ENCODE data around the gene PRXL2B.

DNA sequence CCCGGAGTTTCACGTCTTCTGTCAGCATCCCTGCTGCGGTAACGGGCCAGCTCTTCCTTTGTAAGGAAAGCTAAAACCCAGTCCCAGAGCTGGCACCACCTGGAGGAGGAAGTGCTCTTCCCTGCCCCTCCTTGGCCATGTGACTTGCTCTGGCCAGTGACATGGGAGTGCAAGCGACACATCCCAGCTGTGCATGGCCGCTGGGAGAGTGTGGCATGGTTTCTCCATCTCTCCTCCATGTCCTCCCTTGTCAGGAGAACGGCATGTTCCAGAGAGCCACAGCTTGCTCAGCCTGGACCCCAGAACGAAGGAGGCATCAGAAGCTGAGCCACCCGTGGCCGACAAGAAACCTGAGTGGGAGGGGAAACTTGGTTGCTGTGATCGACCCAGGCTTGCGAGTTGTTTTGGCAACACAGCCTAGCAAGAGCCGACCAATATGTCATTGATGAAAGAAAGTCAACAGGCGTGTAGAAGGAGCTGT is 2.7 kb upstream of the PRXL2B start:
- TF ChIP-seq, protein P1, sequence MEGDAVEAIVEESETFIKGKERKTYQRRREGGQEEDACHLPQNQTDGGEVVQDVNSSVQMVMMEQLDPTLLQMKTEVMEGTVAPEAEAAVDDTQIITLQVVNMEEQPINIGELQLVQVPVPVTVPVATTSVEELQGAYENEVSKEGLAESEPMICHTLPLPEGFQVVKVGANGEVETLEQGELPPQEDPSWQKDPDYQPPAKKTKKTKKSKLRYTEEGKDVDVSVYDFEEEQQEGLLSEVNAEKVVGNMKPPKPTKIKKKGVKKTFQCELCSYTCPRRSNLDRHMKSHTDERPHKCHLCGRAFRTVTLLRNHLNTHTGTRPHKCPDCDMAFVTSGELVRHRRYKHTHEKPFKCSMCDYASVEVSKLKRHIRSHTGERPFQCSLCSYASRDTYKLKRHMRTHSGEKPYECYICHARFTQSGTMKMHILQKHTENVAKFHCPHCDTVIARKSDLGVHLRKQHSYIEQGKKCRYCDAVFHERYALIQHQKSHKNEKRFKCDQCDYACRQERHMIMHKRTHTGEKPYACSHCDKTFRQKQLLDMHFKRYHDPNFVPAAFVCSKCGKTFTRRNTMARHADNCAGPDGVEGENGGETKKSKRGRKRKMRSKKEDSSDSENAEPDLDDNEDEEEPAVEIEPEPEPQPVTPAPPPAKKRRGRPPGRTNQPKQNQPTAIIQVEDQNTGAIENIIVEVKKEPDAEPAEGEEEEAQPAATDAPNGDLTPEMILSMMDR (conservative IDR thresholded peaks at IDR 0.05 in 1 of 2, IDR thresholded peaks at IDR 0.05 in 1 of 2; ENCODE audit: extremely low read depth in 1 of 2, insufficient read depth in 1 of 2, low read depth in 1 of 2, low read length in 2 of 2): no peak
- no peak for TF ChIP-seq EZH2 (IDR thresholded peaks at IDR 0.05; ENCODE audit: borderline replicate concordance, low read length)

Measured in mammary epithelial cell (primary cell).